ENCODE results near the gene MAP2K2. TPM values are rescaled to one million over a fixed set of nuclear protein-coding genes. Genes with fewer than 3 reads are reported as not detected.

MAP2K2 gene
- total RNA-seq, 1 experiment from 2014 or later = 124 TPM

GRCh38 chr19:4045597-4046361 is 78.1 kb downstream of the MAP2K2 start:
- no peak for DNase-seq (ENCODE audit: low read depth)

- no peak for DNase-seq (ENCODE audit: low read depth)
Measured at GRCh38 chr19:4044990-4045465, 78.9 kb downstream of the MAP2K2 start.

- no peak for DNase-seq (ENCODE audit: low read depth)
Measured at GRCh38 chr19:4043966-4044715, 79.8 kb downstream of the MAP2K2 start.

- no peak for DNase-seq (ENCODE audit: low read depth)
Measured at GRCh38 chr19:4043401-4043800, 80.5 kb downstream of the MAP2K2 start.

- DNase-seq (ENCODE audit: low read depth) = no peak
Measured at GRCh38 chr19:4042731-4043082, 81.2 kb downstream of the MAP2K2 start.

- no peak for DNase-seq (ENCODE audit: low read depth)
Measured at GRCh38 chr19:4042064-4042730, 81.7 kb downstream of the MAP2K2 start.

Small RNA genes within 50 kb of the gene (small RNA-seq; reads per million reads assigned to genes)
- not detected for gene RF00017

Other genes starting within 250 kb of the MAP2K2 start
- not detected in 2 replicates for gene ATCAY, start 243.4 kb downstream of the MAP2K2 start, total RNA-seq (2014; rRNA removed; shearing (Covaris generic))
- not detected in 2 replicates for gene NMRK2, start 191.1 kb downstream of the MAP2K2 start, total RNA-seq (2014; rRNA removed; shearing (Covaris generic))
- gene DAPK3, start 153.0 kb downstream of the MAP2K2 start, total RNA-seq (2014; rRNA removed; shearing (Covaris generic)) = 46.8 and 54.7 TPM in 2 replicates
- gene EEF2, start 138.7 kb downstream of the MAP2K2 start, total RNA-seq (2014; rRNA removed; shearing (Covaris generic)) = 1,252 and 1,397 TPM in 2 replicates
- 15.1 and 20.0 TPM in 2 replicates for gene PIAS4, start 116.4 kb downstream of the MAP2K2 start, total RNA-seq (2014; rRNA removed; shearing (Covaris generic))
- gene ZBTB7A, start 57.2 kb downstream of the MAP2K2 start, total RNA-seq (2014; rRNA removed; shearing (Covaris generic)) = 8.8 and 17.2 TPM in 2 replicates
- gene CREB3L3, start 29.5 kb upstream of the MAP2K2 start, total RNA-seq (2014; rRNA removed; shearing (Covaris generic)) = not detected in 2 replicates
- 16.4 and 18.5 TPM in 2 replicates for gene SIRT6, start 58.4 kb upstream of the MAP2K2 start, total RNA-seq (2014; rRNA removed; shearing (Covaris generic))
- 0.20 and 0.42 TPM in 2 replicates for gene ANKRD24, start 58.6 kb upstream of the MAP2K2 start, total RNA-seq (2014; rRNA removed; shearing (Covaris generic))
- 0.63 and 1.3 TPM in 2 replicates for gene EBI3, start 105.4 kb upstream of the MAP2K2 start, total RNA-seq (2014; rRNA removed; shearing (Covaris generic))
- 23.8 and 28.1 TPM in 2 replicates for gene YJU2, start 123.0 kb upstream of the MAP2K2 start, total RNA-seq (2014; rRNA removed; shearing (Covaris generic))
- gene SHD, start 155.1 kb upstream of the MAP2K2 start, total RNA-seq (2014; rRNA removed; shearing (Covaris generic)) = not detected in 2 replicates
- gene TMIGD2, start 178.3 kb upstream of the MAP2K2 start, total RNA-seq (2014; rRNA removed; shearing (Covaris generic)) = not detected in 2 replicates
- gene FSD1, start 180.5 kb upstream of the MAP2K2 start, total RNA-seq (2014; rRNA removed; shearing (Covaris generic)) = 9.7 and 10.0 TPM in 2 replicates
- gene STAP2, start 214.7 kb upstream of the MAP2K2 start, total RNA-seq (2014; rRNA removed; shearing (Covaris generic)) = 2.3 and 3.6 TPM in 2 replicates
- gene MPND, start 219.4 kb upstream of the MAP2K2 start, total RNA-seq (2014; rRNA removed; shearing (Covaris generic)) = 1.3 and 2.7 TPM in 2 replicates

All from HT1080 (cell line).